ENCODE measurements around the gene PRICKLE3. TPM values are rescaled to one million over a fixed set of nuclear protein-coding genes. Genes with fewer than 3 reads are reported as not detected.

The PRICKLE3 gene
- total and polyA plus RNA-seq, 2 donors = 2.2 to 5.4 TPM

GRCh38 chrX:49202022-49202421 lies 15.8 kb upstream of the PRICKLE3 start:
- Histone ChIP-seq H3K4me1 (ENCODE audit: control insufficient read depth in 2 of 2, insufficient read depth in 2 of 2, low read length in 2 of 2) (peaks cover 13 to 25% of the 10 kb centered on the region in 2 donors), H3K4me3 (ENCODE audit: low read length in 2 of 2) (no peak overlapping the region), H3K27me3 (ENCODE audit: control insufficient read depth in 2 of 2, insufficient read depth in 1 of 2, low read length in 1 of 2) (peaks cover 0 to 7% of the 10 kb centered on the region in 2 donors), H3K36me3 (ENCODE audit: control insufficient read depth in 2 of 2, insufficient read depth in 2 of 2, low read length in 1 of 2) (peaks cover 3% of the 10 kb centered on the region in 2 donors), H3K9me3 (ENCODE audit: control insufficient read depth in 2 of 2, insufficient read depth in 1 of 2, low read length in 1 of 2) (no peaks in the 10 kb centered on the region), H3K27ac (ENCODE audit: low read depth in 1 of 2, low read length in 1 of 2) (peak overlapping the region in 1 of 2 donors; percentile 19)
- DNase-seq (ENCODE audit: low read depth in 6 of 9, low spot score in 9 of 9) = no peak
- WGBS = 97% methylated on average over 2 of the region's 2 CpGs

GRCh38 chrX:49199906-49200771 lies 14.0 kb upstream of the PRICKLE3 start, which contains the start of gene SYP:
Gene SYP (minus strand): TSS chrX:49200193. CDS start chrX:49200186, 7 bp downstream.
- Histone ChIP-seq H3K4me3 (ENCODE audit: low read length in 2 of 2) (peak within 1 kb of the TSS; percentile 55 to 57), H3K36me3 (ENCODE audit: control insufficient read depth in 2 of 2, insufficient read depth in 2 of 2, low read length in 1 of 2) (peaks cover 3% of the 10 kb centered on the region in 2 donors), H3K4me1 (ENCODE audit: control insufficient read depth in 2 of 2, insufficient read depth in 2 of 2, low read length in 2 of 2) (peaks cover 13 to 25% of the 10 kb centered on the region in 2 donors), H3K27ac (ENCODE audit: low read depth in 1 of 2, low read length in 1 of 2) (peak within 1 kb of the TSS; percentile 60 to 63), H3K9me3 (ENCODE audit: control insufficient read depth in 2 of 2, insufficient read depth in 1 of 2, low read length in 1 of 2) (no peaks in the 10 kb centered on the region), H3K27me3 (ENCODE audit: control insufficient read depth in 2 of 2, insufficient read depth in 1 of 2, low read length in 1 of 2) (peaks cover 0 to 7% of the 10 kb centered on the region in 2 donors)
- WGBS = under 1% methylated on average over 61 of the region's 61 CpGs
- DNase-seq (ENCODE audit: low read depth in 6 of 9, low spot score in 9 of 9) = peak in 7 of 9 donors; percentile 60 to 89 (median 72)

- DNase-seq (ENCODE audit: low read depth in 6 of 9, low spot score in 9 of 9) = no peak
- Histone ChIP-seq H3K4me1 (ENCODE audit: control insufficient read depth in 2 of 2, insufficient read depth in 2 of 2, low read length in 2 of 2) (peaks cover 13 to 27% of the 10 kb centered on the region in 2 donors), H3K4me3 (ENCODE audit: low read length in 2 of 2) (peak overlapping the region; percentile 55 to 57), H3K27ac (ENCODE audit: low read depth in 1 of 2, low read length in 1 of 2) (no peak overlapping the region), H3K9me3 (ENCODE audit: control insufficient read depth in 2 of 2, insufficient read depth in 1 of 2, low read length in 1 of 2) (no peaks in the 10 kb centered on the region), H3K36me3 (ENCODE audit: control insufficient read depth in 2 of 2, insufficient read depth in 2 of 2, low read length in 1 of 2) (peaks cover 3 to 5% of the 10 kb centered on the region in 2 donors), H3K27me3 (ENCODE audit: control insufficient read depth in 2 of 2, insufficient read depth in 1 of 2, low read length in 1 of 2) (peaks cover 0 to 7% of the 10 kb centered on the region in 2 donors)
- 17% methylated on average over 11 of the region's 11 CpGs for WGBS
These were observed 13.1 kb upstream of the PRICKLE3 start for GRCh38 chrX:49199315-49199595.

- Histone ChIP-seq H3K9me3 (ENCODE audit: control insufficient read depth in 2 of 2, insufficient read depth in 1 of 2, low read length in 1 of 2) (no peaks in the 10 kb centered on the region), H3K27ac (ENCODE audit: low read depth in 1 of 2, low read length in 1 of 2) (peak overlapping the region in 1 of 2 donors; percentile 64), H3K4me1 (ENCODE audit: control insufficient read depth in 2 of 2, insufficient read depth in 2 of 2, low read length in 2 of 2) (peaks cover 13 to 33% of the 10 kb centered on the region in 2 donors), H3K4me3 (ENCODE audit: low read length in 2 of 2) (peak overlapping the region; percentile 55 to 57), H3K27me3 (ENCODE audit: control insufficient read depth in 2 of 2, insufficient read depth in 1 of 2, low read length in 1 of 2) (peaks cover 0 to 7% of the 10 kb centered on the region in 2 donors), H3K36me3 (ENCODE audit: control insufficient read depth in 2 of 2, insufficient read depth in 2 of 2, low read length in 1 of 2) (peaks cover 3 to 5% of the 10 kb centered on the region in 2 donors)
- peak in 1 of 9 donors; percentile 49 for DNase-seq (ENCODE audit: low read depth in 6 of 9, low spot score in 9 of 9)
- WGBS = 35% methylated on average over 12 of the region's 12 CpGs
These were observed 12.6 kb upstream of the PRICKLE3 start for GRCh38 chrX:49198540-49199314.

GRCh38 chrX:49197543-49198087 lies 11.4 kb upstream of the PRICKLE3 start:
- Histone ChIP-seq H3K4me1 (ENCODE audit: control insufficient read depth in 2 of 2, insufficient read depth in 2 of 2, low read length in 2 of 2) (peaks cover 13 to 44% of the 10 kb centered on the region in 2 donors), H3K36me3 (ENCODE audit: control insufficient read depth in 2 of 2, insufficient read depth in 2 of 2, low read length in 1 of 2) (peaks cover 3 to 5% of the 10 kb centered on the region in 2 donors), H3K9me3 (ENCODE audit: control insufficient read depth in 2 of 2, insufficient read depth in 1 of 2, low read length in 1 of 2) (no peaks in the 10 kb centered on the region), H3K4me3 (ENCODE audit: low read length in 2 of 2) (no peak overlapping the region), H3K27ac (ENCODE audit: low read depth in 1 of 2, low read length in 1 of 2) (no peak overlapping the region), H3K27me3 (ENCODE audit: control insufficient read depth in 2 of 2, insufficient read depth in 1 of 2, low read length in 1 of 2) (peaks cover 0 to 7% of the 10 kb centered on the region in 2 donors)
- DNase-seq (ENCODE audit: low read depth in 6 of 9, low spot score in 9 of 9) = no peak
- WGBS = 91% methylated on average over 13 of the region's 13 CpGs

GRCh38 chrX:49193542-49193964 lies 7.4 kb upstream of the PRICKLE3 start:
- H3K4me3 ChIP-seq (ENCODE audit: low read length in 2 of 2) = no peak overlapping the region
- peak in 1 of 9 donors; percentile 64 for DNase-seq (ENCODE audit: low read depth in 6 of 9, low spot score in 9 of 9)
- H3K36me3 ChIP-seq (ENCODE audit: control insufficient read depth in 2 of 2, insufficient read depth in 2 of 2, low read length in 1 of 2) = peaks cover 3 to 5% of the 10 kb centered on the region in 2 donors
- peaks cover 0 to 36% of the 10 kb centered on the region in 2 donors for H3K4me1 ChIP-seq (ENCODE audit: control insufficient read depth in 2 of 2, insufficient read depth in 2 of 2, low read length in 2 of 2)
- 85% methylated on average over 2 of the region's 2 CpGs for WGBS
- peak overlapping the region in 1 of 2 donors; percentile 79 for H3K27ac ChIP-seq (ENCODE audit: low read depth in 1 of 2, low read length in 1 of 2)
- no peaks in the 10 kb centered on the region for H3K27me3 ChIP-seq (ENCODE audit: control insufficient read depth in 2 of 2, insufficient read depth in 1 of 2, low read length in 1 of 2)
- H3K9me3 ChIP-seq (ENCODE audit: control insufficient read depth in 2 of 2, insufficient read depth in 1 of 2, low read length in 1 of 2) = no peaks in the 10 kb centered on the region

GRCh38 chrX:49192722-49193328 lies 6.7 kb upstream of the PRICKLE3 start:
- Histone ChIP-seq H3K27ac (ENCODE audit: low read depth in 1 of 2, low read length in 1 of 2) (peak overlapping the region in 1 of 2 donors; percentile 79), H3K4me1 (ENCODE audit: control insufficient read depth in 2 of 2, insufficient read depth in 2 of 2, low read length in 2 of 2) (peaks cover 0 to 29% of the 10 kb centered on the region in 2 donors), H3K4me3 (ENCODE audit: low read length in 2 of 2) (no peak overlapping the region), H3K9me3 (ENCODE audit: control insufficient read depth in 2 of 2, insufficient read depth in 1 of 2, low read length in 1 of 2) (no peaks in the 10 kb centered on the region), H3K27me3 (ENCODE audit: control insufficient read depth in 2 of 2, insufficient read depth in 1 of 2, low read length in 1 of 2) (no peaks in the 10 kb centered on the region), H3K36me3 (ENCODE audit: control insufficient read depth in 2 of 2, insufficient read depth in 2 of 2, low read length in 1 of 2) (peaks cover 3 to 5% of the 10 kb centered on the region in 2 donors)
- 84% methylated on average over 10 of the region's 10 CpGs for WGBS
- DNase-seq (ENCODE audit: low read depth in 6 of 9, low spot score in 9 of 9) = peak in 1 of 9 donors; percentile 62

- no peak for DNase-seq (ENCODE audit: low read depth in 6 of 9, low spot score in 9 of 9)
- Histone ChIP-seq H3K27me3 (ENCODE audit: control insufficient read depth in 2 of 2, insufficient read depth in 1 of 2, low read length in 1 of 2) (no peaks in the 10 kb centered on the region), H3K27ac (ENCODE audit: low read depth in 1 of 2, low read length in 1 of 2) (peak overlapping the region; percentile 85 to 93), H3K4me1 (ENCODE audit: control insufficient read depth in 2 of 2, insufficient read depth in 2 of 2, low read length in 2 of 2) (peaks cover 0 to 26% of the 10 kb centered on the region in 2 donors), H3K9me3 (ENCODE audit: control insufficient read depth in 2 of 2, insufficient read depth in 1 of 2, low read length in 1 of 2) (no peaks in the 10 kb centered on the region), H3K36me3 (ENCODE audit: control insufficient read depth in 2 of 2, insufficient read depth in 2 of 2, low read length in 1 of 2) (peaks cover 0 to 2% of the 10 kb centered on the region in 2 donors), H3K4me3 (ENCODE audit: low read length in 2 of 2) (peak overlapping the region; percentile 72 to 76)
- WGBS = 1% methylated on average over 34 of the region's 34 CpGs
These were observed 5.4 kb upstream of the PRICKLE3 start for GRCh38 chrX:49191574-49192011.
